Measurements from ENCODE around the gene SPN.
"Not testable (repeated sequence)": the region's sequence is repeated elsewhere in the genome, so short reads cannot be mapped to it uniquely, and the experiment has no call there.

SPN gene

DNA sequence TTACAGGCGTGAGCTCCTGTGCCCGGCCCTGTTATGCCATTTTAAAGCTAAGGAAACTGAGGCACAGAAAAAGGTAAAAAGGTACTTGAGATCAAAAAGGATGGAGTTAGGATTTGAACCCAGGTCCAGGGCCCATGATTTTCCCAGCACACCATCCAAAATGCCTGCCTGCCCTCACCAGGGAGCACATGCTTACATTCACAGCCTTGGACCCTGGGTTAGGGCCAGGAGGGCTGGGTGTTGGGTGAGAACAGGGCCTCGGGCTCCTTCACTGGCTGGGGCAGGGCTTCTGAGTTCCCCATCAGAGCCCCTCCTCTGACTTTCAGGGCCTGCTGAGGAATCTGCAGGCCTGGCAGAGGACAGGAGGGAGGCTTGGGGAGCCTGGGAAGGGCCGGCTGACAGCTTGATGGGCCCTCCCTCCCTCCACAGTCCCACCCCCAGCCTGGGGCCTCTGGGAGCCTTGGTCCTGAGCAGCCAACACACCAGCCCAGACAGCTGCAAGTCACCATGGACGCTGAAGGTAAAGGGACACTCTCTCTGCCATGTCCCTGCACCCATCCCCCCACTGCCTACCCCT lies 15.7 kb downstream of the SPN start, which contains the start of gene QPRT:
QPRT (plus strand) TSS at position 490 of the 577 bp plus-strand sequence; CDS start at position 508, 18 bp downstream.
- DNase-seq: peak in 8 of 14 donors; percentile 17 to 70 (median 53)

DNA sequence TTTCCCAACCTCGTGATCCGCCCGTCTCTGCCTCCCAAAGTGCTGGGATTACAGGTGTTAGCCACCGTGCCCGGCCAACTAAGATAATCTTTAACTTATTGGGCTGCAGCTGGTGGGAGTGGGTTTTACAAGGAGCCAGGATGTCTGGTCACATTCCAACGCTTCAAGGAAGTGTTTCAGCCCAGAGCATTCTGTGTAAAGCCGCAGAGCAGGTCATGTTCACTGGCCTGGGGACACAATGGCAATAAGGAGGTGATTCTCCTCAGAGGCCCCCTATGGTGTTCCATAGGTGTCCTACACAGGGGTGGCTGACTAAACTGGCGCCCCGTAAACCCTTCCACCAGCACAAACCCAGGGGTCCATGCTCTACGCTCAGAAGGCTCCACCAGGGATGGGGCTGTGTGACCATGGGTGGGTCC lies 17.1 kb downstream of the SPN start:
- no peak for DNase-seq

- DNase-seq: peak in 3 of 14 donors; percentile 4 to 43 (median 26)
Measured at GRCh38 chr16:29683543-29684090, 20.6 kb downstream of the SPN start.

DNA sequence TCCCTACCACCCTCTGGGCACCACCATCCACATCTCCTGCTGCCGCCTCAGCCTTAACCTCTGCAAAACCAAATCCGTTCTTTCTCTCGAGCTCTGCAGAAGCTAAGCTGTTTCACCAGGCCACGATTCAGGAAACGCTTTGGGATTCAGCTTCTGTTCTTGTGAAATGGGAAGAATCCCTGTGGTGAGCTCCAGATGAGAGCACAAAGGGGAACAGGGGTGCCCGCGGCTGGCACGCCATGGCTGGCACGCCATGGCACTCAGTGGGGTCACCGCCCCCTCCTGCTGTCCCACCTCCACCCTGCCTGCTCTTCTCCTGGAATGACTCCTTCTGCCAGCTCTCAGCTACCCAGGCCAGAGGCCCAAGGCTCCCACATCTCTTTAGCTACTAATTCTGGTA lies 21.6 kb downstream of the SPN start:
- no peak for DNase-seq

DNA sequence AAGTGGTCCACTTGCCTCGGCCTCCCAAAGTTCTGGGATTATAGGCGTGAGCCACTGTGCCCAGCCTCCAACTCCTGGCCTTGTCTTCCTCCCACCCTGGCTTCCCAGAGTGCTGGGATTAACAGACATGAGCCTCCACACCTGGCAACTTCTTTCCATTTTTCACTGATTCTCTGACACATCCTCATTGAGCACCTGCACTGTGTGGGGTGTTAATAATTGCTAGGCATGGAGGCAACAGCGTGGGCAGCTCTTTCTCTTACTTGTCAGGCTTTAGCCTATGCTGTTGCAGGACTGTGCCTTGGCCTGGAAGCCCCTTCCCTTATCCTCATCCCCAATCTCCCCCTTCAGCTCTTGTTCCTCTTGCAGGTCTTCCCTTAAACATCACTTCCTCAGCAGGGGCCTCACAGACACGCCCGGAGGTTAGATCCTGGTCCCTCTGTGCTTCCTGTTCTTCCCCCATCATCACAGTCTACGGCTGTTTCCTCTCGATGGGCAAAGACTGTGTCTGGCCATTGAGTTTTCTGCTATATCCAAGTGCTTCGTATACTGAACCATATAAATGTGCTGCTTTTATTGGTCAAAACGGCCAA lies 23.8 kb downstream of the SPN start:
- DNase-seq: no peak

DNA sequence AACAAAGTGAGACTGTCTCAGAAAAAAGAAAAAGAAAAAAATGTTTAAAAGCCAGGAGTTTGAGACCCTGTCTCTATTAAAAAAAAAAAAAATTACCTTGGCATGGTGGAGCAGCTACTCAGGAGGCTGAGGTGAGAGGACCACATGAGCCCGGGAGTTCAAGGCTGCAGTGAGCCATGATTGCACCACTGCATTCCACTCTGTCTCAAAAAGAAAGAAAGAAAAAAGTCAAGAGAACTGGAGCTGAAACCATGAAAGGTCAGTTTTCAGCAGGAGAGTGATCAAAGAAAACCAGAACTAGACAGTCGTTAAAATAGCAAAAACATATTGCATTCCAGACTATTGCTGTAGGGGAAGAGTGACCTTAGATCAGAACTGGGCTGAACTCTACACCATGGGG lies 24.7 kb downstream of the SPN start:
- DNase-seq: no peak

DNA sequence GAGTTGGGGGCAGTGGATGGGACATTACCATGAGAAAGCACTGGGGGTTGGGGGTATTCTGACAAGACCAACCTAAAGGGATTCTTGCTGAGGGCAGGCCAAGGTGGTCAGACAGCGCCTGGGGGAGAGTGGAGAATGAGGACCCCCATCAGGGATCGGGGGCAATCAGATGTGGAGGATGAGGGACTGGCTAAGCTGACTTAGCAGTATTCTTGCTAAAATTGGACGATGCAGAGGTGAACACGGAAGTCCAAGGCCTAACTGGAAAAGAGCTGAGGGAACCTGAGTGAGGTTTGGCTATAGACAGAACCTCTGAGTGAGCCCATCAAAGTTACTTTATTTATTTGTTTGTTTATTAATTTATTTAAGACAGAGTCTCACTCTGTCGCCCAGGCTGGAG lies 25.1 kb downstream of the SPN start:
- no peak for DNase-seq

DNA sequence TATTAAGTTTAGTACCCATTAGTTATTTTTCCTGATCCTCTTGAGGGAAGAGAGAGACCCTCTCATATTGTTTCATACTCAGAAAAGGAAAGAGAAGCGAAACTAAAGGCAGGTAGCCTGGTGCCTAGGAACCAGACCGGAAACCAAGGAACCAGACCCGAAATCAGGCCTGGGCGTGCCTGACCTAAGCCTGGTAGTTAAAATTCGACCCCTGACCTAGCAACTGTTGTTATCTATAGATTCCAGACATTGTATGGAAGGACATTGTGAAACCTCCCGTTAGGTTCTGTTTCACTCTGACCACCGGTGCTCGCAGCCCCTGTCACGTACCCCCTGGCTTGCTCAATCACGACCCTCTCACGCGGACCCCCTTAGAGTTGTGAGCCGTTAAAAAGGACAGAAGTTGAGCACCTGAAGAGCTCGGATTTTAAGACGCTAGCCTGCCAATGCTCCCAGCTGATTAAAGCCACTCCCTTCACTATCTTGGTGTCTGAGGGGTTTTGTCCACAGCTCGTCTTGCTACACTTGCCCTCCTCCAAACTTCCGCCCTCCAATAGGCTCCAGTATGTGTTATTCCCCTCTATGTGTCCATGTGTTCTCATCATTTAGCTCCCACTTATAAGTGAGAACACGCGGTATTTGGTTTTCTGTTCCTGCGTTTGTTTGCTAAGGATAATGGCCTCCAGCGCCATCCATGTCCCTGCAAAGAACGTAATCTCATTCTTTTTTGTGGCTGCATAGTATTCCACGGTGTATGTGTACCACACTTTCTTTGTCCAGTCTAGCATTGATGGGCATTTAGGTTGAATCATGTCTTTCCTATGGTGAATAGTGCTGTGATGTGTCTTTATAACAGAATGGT lies 26.7 kb downstream of the SPN start:
- not testable (repeated sequence) for DNase-seq

GRCh38 chr16:29692606-29693005 lies 29.6 kb downstream of the SPN start:
- not testable (repeated sequence) for DNase-seq

DNA sequence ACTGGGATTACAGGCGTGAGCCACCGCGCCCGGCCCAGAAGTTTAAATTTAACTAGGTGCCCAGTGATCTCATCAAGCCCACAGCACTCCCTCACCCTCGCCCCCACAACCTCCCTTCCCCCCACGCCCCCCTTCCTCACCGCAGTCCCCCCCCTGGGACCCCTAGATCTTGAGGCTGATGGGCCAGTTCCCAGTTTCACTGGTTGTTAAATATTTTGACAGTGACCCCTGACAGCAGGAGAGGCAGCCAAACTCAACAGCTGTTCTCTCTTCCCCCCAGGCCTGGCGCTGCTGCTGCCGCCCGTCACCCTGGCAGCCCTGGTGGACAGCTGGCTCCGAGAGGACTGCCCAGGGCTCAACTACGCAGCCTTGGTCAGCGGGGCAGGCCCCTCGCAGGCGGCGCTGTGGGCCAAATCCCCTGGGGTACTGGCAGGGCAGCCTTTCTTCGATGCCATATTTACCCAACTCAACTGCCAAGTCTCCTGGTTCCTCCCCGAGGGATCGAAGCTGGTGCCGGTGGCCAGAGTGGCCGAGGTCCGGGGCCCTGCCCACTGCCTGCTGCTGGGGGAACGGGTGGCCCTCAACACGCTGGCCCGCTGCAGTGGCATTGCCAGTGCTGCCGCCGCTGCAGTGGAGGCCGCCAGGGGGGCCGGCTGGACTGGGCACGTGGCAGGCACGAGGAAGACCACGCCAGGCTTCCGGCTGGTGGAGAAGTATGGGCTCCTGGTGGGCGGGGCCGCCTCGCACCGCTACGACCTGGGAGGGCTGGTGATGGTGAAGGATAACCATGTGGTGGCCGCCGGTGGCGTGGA lies 31.5 kb downstream of the SPN start:
- DNase-seq: peak in 5 of 14 donors; percentile 2 to 20 (median 12)

GRCh38 chr16:29695675-29696074 lies 32.6 kb downstream of the SPN start:
- not testable (repeated sequence) for DNase-seq

GRCh38 chr16:29696881-29697331 lies 33.9 kb downstream of the SPN start:
- no peak for DNase-seq

DNA sequence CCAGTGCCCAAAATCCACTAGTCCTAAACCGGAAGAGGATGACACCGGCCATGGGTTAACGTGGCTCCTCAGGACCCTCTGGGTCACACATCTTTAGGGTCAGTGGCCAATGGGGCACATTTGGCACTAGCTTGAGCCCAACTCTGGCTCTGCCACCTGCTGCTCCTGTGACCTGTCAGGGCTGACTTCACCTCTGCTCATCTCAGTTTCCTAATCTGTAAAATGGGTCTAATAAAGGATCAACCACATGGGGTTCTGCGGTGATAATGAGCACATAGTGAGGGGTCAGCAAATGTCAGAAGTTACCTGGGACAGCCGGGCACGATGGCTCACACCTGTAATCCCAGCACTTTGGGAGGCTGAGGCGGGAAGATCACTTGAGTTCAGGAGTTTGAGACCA lies 34.3 kb downstream of the SPN start:
- DNase-seq: no peak

DNA sequence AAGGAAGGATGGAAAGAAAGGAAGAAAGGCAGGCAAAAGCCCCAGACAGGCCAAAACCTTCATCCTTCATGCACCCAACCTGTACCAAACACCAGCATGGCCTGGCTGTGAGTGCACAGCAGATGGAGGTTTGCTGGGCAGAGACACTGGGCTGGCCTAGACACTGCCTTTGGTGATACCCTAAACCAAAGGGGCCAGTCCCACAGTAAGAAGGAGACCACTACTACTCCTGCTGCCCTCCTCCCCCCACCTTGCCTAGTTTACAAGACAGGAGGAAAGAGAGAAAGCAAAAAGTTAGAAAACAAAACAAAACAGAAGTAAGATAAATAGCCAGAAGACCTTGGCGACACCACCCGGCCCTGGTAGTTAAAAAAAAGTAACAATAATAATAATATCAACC lies 35.0 kb downstream of the SPN start:
- DNase-seq: no peak

- DNase-seq: no peak
Measured at GRCh38 chr16:29698484-29699323, 35.7 kb downstream of the SPN start.

DNA sequence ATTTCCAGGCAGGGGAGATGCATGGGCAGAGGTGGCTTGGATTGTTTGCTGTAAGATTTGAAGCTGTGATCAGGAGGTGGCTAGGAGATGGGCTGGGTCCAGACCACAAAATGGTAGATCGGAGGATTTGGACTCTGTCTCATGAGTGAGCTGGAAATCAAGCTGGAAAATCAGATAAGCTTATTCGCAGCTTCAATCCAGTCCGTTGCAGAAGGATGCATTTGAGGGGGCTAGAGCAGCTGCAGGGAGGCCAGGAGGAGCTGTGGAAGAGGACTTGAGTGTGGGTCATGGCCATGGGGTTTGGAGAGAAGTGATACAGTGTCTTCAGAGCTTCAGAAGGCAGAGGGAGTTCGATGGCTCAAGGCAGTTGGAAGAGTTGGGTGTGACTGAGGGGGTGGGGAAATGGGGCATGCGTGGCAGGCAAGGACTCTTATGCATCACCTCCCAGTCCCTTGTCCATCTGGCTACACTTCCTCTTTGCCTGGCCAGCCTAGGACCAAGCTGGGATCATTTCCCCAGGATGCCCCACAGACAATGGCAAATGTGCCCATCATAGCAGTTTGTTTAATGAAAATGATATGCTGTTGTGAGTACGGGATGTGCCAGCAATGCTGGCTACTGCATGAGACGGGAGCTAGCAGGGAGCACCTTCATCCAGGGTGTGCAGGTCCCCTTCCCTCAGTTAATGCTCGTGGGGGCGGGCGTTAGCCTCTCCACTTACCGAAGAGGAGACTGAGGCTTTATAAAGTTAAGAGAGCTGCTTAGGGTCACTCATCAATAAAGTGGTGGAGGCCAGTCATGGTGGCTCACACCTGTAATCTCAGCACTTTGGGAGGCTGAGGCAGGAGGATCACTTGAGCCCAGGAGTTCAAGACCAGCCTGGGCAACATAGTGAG lies 36.5 kb downstream of the SPN start:
- DNase-seq: no peak

GRCh38 chr16:29700253-29700987 lies 37.4 kb downstream of the SPN start:
- DNase-seq: peak in 9 of 14 donors; percentile 3 to 44 (median 23)

DNA sequence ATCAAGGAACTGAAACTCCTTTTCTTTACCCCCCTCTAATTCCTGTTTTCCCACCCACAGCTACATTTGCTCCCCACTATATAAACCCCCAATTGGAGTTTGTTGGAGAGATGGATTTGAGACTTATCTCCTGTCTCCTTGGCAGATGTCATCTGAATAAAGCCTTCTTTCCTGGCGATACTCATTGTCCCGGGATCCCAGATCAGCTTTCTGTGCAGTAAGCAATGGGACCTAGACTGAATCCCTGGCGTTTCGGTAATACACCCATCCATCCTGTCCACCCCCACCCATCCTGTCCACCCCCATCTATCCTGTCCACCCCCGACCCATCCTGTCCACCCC lies 38.1 kb downstream of the SPN start:
- DNase-seq: no peak

- DNase-seq: no peak
Measured at GRCh38 chr16:29702269-29702668, 39.2 kb downstream of the SPN start.

DNA sequence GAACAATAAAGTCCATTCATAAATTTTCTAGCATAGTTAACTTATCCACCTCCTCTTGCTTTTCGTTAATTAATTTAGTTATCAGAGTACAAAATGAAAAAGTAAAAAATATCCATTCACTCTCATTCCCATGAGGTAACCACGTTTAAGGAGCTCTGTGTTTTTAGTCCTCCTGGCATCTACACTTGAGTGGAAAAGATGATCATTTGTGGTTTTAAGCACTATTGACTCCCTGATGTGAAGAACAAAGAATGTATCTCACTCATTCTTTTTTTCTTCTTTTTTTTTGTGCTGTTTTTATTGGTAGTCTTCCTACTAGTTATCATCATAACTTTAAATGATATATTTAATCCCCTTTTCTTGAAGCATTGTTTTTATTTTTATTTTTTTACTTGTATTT lies 42.0 kb downstream of the SPN start:
- DNase-seq: no peak
